Fibroblast of lung (primary cell): ENCODE data around the gene SLCO2B1.

Experiments
- CTCF ChIP-seq, 2 donors: IDR thresholded peaks in 1 of 2; conservative IDR thresholded peaks in 1 of 2; 1 replicate in 1 of 2; 2 replicates in 1 of 2; pipeline ENCODE4 v1.5.1; 2011 to 2012; ENCODE audit warnings: low read length in 2 of 2, control low read depth in 1 of 2, inconsistent platforms in 1 of 2, low read depth in 1 of 2, mild to moderate bottlenecking in 1 of 2
- EZH2 ChIP-seq: IDR thresholded peaks from 2 replicates; pipeline ENCODE4 v1.5.1; 2012; ENCODE audit warnings: low read length, control low read depth, mild to moderate bottlenecking; ENCODE audit errors: missing control alignments

GRCh38 chr11:75223954-75224643 lies 73.2 kb downstream of the SLCO2B1 start:
- no peak for TF ChIP-seq CTCF (conservative IDR thresholded peaks at IDR 0.05 in 1 of 2, IDR thresholded peaks at IDR 0.05 in 1 of 2; ENCODE audit: low read depth in 1 of 2, low read length in 2 of 2)
- no peak for TF ChIP-seq EZH2
